GM12878 (cell line): ENCODE data around the gene ZBTB38. TPM values are rescaled to one million over a fixed set of nuclear protein-coding genes. Genes with fewer than 3 reads are reported as not detected.

Experiments
- ATAC-seq: fragments of 200-7000 bp; cut with Tn5 transposase; 3 replicates; pipeline ENCODE4 v1.9.1; 2020; ENCODE audit warnings: mild to moderate bottlenecking, moderate library complexity
- BruUV-seq: library from RNA; stranded (reverse); fragments of 400-500 nt; replicated peaks from 2 replicates; lab custom pipeline; 2021; lab: Mats Ljungman, UMichigan
- CTCF ChIA-PET: fragments of 300-600 bp; sonication (Branson Sonifier 250); formaldehyde crosslinking; extraction: SDS; loops from one replicate; lab custom pipeline; 2021; ENCODE audit warnings: inconsistent platforms; lab: Yijun Ruan, JAX
- POLR2A ChIA-PET: fragments of 350-600 bp; formaldehyde crosslinking; extraction: SDS; loops from one replicate; lab custom pipeline; 2021; ENCODE audit warnings: inconsistent platforms; lab: Charles Lee
- RAD21 ChIA-PET: fragments of 300-600 bp; sonication (Branson Sonifier 250); formaldehyde crosslinking; loops from one replicate; lab custom pipeline; 2023; ENCODE audit warnings: antibody characterized with exemption; ENCODE audit not compliant: unreplicated experiment; lab: Charles Lee
- SMC1A ChIA-PET: fragments of 300-600 bp; sonication (Branson Sonifier 250); formaldehyde crosslinking; loops from one replicate; lab custom pipeline; 2023; ENCODE audit not compliant: unreplicated experiment, uncharacterized antibody; lab: Charles Lee
- DNase-seq: peaks from one replicate; pipeline ENCODE4 v3.0.0-alpha.2; 2011; ENCODE audit warnings: low read depth, low spot score
- FAIRE-seq: peaks from 3 replicates; lab custom pipeline; 2011; peaks lifted over from hg19 to GRCh38; lab: Jason Lieb, UNC
- H2AFZ ChIP-seq: 2 replicates; pipeline ENCODE4 v1.6.0; 2011; ENCODE audit warnings: low read depth, low read length, control low read depth; ENCODE audit not compliant: control insufficient read depth
- H3K27ac ChIP-seq: 2 replicates; pipeline ENCODE4 v1.5.1; 2011; ENCODE audit warnings: control low read depth; ENCODE audit not compliant: control insufficient read depth, insufficient read depth
- H3K27me3 ChIP-seq, 2 experiments: replicated peaks in 1 of 2; 2 replicates each; pipeline versions ENCODE4 v1.6.0 to v1.6.1; 2011; ENCODE audit warnings: low read length in 1 of 2; ENCODE audit not compliant: control insufficient read depth in 2 of 2, insufficient read depth in 2 of 2
- H3K36me3 ChIP-seq, 2 experiments: 2 replicates each; pipeline ENCODE4 v1.5.1; 2011; ENCODE audit warnings: low read length in 1 of 2; ENCODE audit not compliant: control insufficient read depth in 2 of 2, insufficient read depth in 2 of 2
- H3K4me1 ChIP-seq: 2 replicates; pipeline ENCODE4 v1.6.1; 2011; ENCODE audit warnings: mild to moderate bottlenecking, low read length, moderate library complexity, mixed read lengths; ENCODE audit not compliant: control insufficient read depth, insufficient read depth
- H3K4me2 ChIP-seq: 2 replicates; pipeline ENCODE4 v1.6.0; 2011; ENCODE audit warnings: control low read depth; ENCODE audit not compliant: control insufficient read depth, insufficient read depth
- H3K4me3 ChIP-seq: fragments of 200-600 bp; sonication (generic); 2 replicates; pipeline ENCODE4 v1.5.1; 2016
- H3K79me2 ChIP-seq: 2 replicates; pipeline ENCODE4 v1.6.0; 2011; ENCODE audit warnings: low read length; ENCODE audit not compliant: control insufficient read depth, insufficient read depth
- H3K9ac ChIP-seq: 2 replicates; pipeline ENCODE4 v1.8.0; 2011; ENCODE audit warnings: low read length, control low read depth, mixed read lengths; ENCODE audit not compliant: control insufficient read depth, insufficient read depth
- H3K9me3 ChIP-seq: replicated peaks from 3 replicates; pipeline ENCODE4 v1.5.1; 2011; ENCODE audit warnings: mild to moderate bottlenecking, low read length; ENCODE audit not compliant: control insufficient read depth, insufficient read depth
- H4K20me1 ChIP-seq: 2 replicates; pipeline ENCODE4 v1.6.0; 2011; ENCODE audit not compliant: control insufficient read depth, insufficient read depth
- CHD2 ChIP-seq: IDR thresholded peaks from 2 replicates; pipeline ENCODE4 v1.6.1; 2011; ENCODE audit warnings: low read depth, low read length, improper control_type of control experiment, borderline replicate concordance
- PRDM15 ChIP-seq: fragments of 450-650 bp; formaldehyde crosslinking; IDR thresholded peaks from 2 replicates; pipeline ENCODE4 v1.4.0; 2020; ENCODE audit warnings: mild to moderate bottlenecking, moderate library complexity
- SP1 ChIP-seq: IDR thresholded peaks from one replicate; pipeline ENCODE4 v1.6.1; 2011; ENCODE audit warnings: low read depth, low read length
- ZBTB11 ChIP-seq: fragments of 450-650 bp; formaldehyde crosslinking; IDR thresholded peaks from 2 replicates; pipeline ENCODE4 v1.5.0; 2022; ENCODE audit warnings: mild to moderate bottlenecking, missing genetic modification characterization
- ZBTB4 ChIP-seq: fragments of 450-650 bp; formaldehyde crosslinking; IDR thresholded peaks from 2 replicates; pipeline ENCODE4 v1.4.0; 2022; ENCODE audit warnings: mild to moderate bottlenecking, moderate library complexity
- ZNF687 ChIP-seq: fragments of 450-650 bp; IDR thresholded peaks from 2 replicates; pipeline ENCODE4 v1.6.1; 2017; ENCODE audit warnings: mild to moderate bottlenecking, moderate library complexity
- WGBS: methylation state at CpG from one replicate; pipeline ENCODE4 v1.1.6; 2016; ENCODE audit warnings: low lambda C conversion rate; ENCODE audit not compliant: insufficient replicate concordance, insufficient coverage; ENCODE audit errors: missing lambda C conversion rate; 5-methylcytosine and 5-hydroxymethylcytosine counted together
- in situ Hi-C: fragments of 300-500 bp; cut with MboI; formaldehyde crosslinking; loops from 9 replicates; pipeline ENCODE4 v1.14.3; 2018; ENCODE audit warnings: mixed read lengths
- intact Hi-C: fragments of 100-400 bp; cut with micrococcal nuclease; formaldehyde crosslinking; loops from one replicate; pipeline ENCODE4 v1.14.2; 2022; ENCODE audit not compliant: unreplicated experiment
- polyA plus RNA-seq, 11 experiments: library from polyadenylated mRNA; depleted of rRNA in 4 of 11; unstranded in 6 of 11; stranded (reverse) in 5 of 11; fragments of >200 nt; fragmentation: Nextera tagmentation in 4 of 11; fragmentation: Illumina TruSeq in 1 of 11; extraction: Ambion mirVana in 4 of 11; extraction: Trizol in 1 of 11; gene quantifications; 1 replicate in 1 of 11; 2 replicates in 10 of 11; pipeline versions ENCODE4 v1.2.1 to v1.2.3, GENCODE V29; 2011 to 2016; ENCODE audit warnings: inconsistent platforms in 2 of 11, missing spikeins in 2 of 11, low read depth in 1 of 11
- total RNA-seq, 4 experiments: library from RNA; depleted of rRNA in 3 of 4; stranded (reverse); fragments of >200 nt in 3 of 4; fragmentation: Illumina TruSeq in 1 of 4; extraction: Trizol in 1 of 4; gene quantifications; 2 replicates each; pipeline versions ENCODE4 v1.2.1 to v1.2.3, GENCODE V29; 2013 to 2021

ZBTB38 gene
- total and polyA plus RNA-seq, 10 of the 15 experiments (the other 5 are each of a cell fraction or from before 2014, with no cell fraction given), result 34.2 to 115 (median 88.6) TPM

GRCh38 chr3:141395005-141395589, 26.8 kb downstream of the ZBTB38 start:
- no peak for FAIRE-seq
- Histone ChIP-seq H3K9ac (no peak overlapping the region), H3K4me1 (peaks cover 15% of the 10 kb centered on the region), H2AFZ (no peak overlapping the region), H4K20me1 (no peaks in the 10 kb centered on the region), H3K27ac (no peak overlapping the region), H3K4me3 (no peak overlapping the region), H3K79me2 (peaks cover 66% of the 10 kb centered on the region), H3K27me3 (no peaks in the 10 kb centered on the region), H3K9me3 (peaks cover 22% of the 10 kb centered on the region), H3K4me2 (no peak overlapping the region), H3K36me3 (peaks cover 0 to 21% of the 10 kb centered on the region in 2 experiments; a peak in 2 of 4 replicates)
- ChIA-PET RAD21 (interaction anchor here (1.0 to 1.5 kb wide), 2 partner anchors 9 to 16 kb away, joined by 3 to 6 read pairs; no protein-coding TSS in a partner anchor), SMC1A (interaction anchor here (1.0 kb wide), 1 partner anchor 11 kb away, joined by 3 read pairs; no protein-coding TSS in a partner anchor), CTCF (no interaction called here), POLR2A (interaction anchor here (0.8 to 1.0 kb wide), 2 partner anchors 11 to 16 kb away, joined by 3 to 4 read pairs; no protein-coding TSS in a partner anchor)
- no peak for ATAC-seq
- intact Hi-C loops (no loop called here), in situ Hi-C loops (no loop called here)
- no TSS peak for BruUV-seq
- 61% methylated on average over 5 of the region's 5 CpGs for WGBS
- no peak for DNase-seq
- TF ChIP-seq ZBTB11 (peak; percentile 42; the same call in 1 of the 2 replicates), ZNF687 (peak; percentile 74), SP1 (no peak), ZBTB4 (CRISPR knock-in tag) (peak; percentile 36; the same call in 1 of the 2 replicates), CHD2 (no peak), PRDM15 (CRISPR knock-in tag) (0 out of 2 replicates have a peak, but pooled peaks have one; percentile 58)
